Hematopoietic multipotent progenitor cell treated with erythropoietin and hydrocortisone succinate and interleukin-3 and kit ligand, for 15 days (in vitro differentiated cells): ENCODE data around the gene SUV39H2.
"Not testable (repeated sequence)": the region's sequence is repeated elsewhere in the genome, so short reads cannot be mapped to it uniquely, and the experiment has no call there.

ENCODE experiments used
- DNase-seq: peaks from one replicate; pipeline ENCODE4 v3.0.0-alpha.2; 2015; ENCODE audit warnings: low spot score

Gene SUV39H2

GRCh38 chr10:14938971-14939370 is 60.3 kb downstream of the SUV39H2 start:
- not testable (repeated sequence) for DNase-seq

- not testable (repeated sequence) for DNase-seq
Observed at GRCh38 chr10:14942147-14942949, 63.7 kb downstream of the SUV39H2 start.

GRCh38 chr10:14942950-14943338 is 64.3 kb downstream of the SUV39H2 start:
- DNase-seq: not testable (repeated sequence)

- no peak for DNase-seq
Observed at GRCh38 chr10:14945108-14945507, 66.4 kb downstream of the SUV39H2 start.

GRCh38 chr10:14947268-14947667 is 68.6 kb downstream of the SUV39H2 start:
- DNase-seq: no peak

- no peak for DNase-seq
Observed at GRCh38 chr10:14949291-14949690, 70.6 kb downstream of the SUV39H2 start.

- no peak for DNase-seq
Observed at GRCh38 chr10:14952851-14953423, 74.3 kb downstream of the SUV39H2 start.

GRCh38 chr10:14953424-14954000 is 74.8 kb downstream of the SUV39H2 start:
- peak; percentile 28 for DNase-seq
